Measurements from ENCODE around the gene SLC5A5.
"Not testable (repeated sequence)": the region's sequence is repeated elsewhere in the genome, so short reads cannot be mapped to it uniquely, and the experiment has no call there.

Gene SLC5A5

DNA sequence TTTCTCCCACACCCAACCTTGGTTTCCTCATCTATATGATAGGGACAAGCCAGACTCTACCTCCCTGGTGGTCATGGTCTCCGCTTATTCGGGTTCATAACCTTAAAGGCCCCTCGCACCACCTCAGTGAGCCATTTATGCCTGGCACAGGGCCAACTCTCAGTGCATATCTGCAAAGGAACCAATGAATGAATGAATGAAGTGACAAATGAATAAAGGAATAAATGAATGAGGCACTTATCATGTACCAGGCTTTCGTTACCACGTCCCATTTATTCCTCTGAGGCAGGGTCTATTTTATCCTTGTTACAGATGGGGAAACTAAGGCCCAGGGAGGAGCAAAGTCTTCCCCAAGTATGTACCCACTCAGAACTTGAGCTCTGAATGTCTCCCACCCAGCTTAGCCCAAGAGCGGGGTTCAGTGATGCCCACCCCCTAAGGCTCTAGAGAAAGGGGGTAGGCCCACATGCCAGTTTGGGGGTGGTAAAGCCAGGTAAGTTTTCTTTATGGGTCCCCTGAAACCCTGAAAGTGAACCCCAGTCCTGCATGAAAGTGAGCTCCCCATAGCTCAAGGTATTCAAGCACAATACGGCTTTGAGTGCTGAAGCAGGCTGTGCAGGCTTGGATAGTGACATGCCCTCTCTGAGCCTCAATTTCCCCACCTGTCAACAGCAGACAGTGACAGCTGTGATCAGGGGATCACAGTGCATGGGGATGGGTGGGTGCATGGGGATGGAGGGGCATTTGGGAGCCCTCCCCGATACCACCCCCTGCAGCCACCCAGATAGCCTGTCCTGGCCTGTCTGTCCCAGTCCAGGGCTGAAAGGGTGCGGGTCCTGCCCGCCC is 490 bp upstream of the SLC5A5 start:
- no peak for DNase-seq (ENCODE audit: low spot score)

DNA sequence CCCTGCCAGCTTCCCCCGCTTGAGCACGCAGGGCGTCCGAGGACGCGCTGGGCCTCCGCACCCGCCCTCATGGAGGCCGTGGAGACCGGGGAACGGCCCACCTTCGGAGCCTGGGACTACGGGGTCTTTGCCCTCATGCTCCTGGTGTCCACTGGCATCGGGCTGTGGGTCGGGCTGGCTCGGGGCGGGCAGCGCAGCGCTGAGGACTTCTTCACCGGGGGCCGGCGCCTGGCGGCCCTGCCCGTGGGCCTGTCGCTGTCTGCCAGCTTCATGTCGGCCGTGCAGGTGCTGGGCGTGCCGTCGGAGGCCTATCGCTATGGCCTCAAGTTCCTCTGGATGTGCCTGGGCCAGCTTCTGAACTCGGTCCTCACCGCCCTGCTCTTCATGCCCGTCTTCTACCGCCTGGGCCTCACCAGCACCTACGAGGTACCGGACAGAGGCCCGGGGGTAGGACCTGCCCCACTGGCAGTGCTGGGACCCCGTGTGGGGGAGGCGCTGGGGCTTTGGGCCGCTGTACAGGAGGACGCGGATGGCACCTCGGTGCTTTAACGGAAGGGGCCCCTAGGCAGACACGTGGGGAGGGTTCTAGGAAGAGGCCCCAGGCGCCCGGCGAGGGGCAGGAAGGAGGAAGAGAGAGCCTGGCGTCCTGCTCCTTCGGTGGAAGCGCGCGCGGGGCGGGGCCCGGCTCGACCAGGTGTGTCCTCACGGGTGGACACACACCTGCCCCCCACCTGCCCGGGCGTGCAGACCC is 681 bp downstream of the SLC5A5 start:
- DNase-seq (ENCODE audit: low spot score), result no peak

GRCh38 chr19:17873786-17874757 is 2.3 kb downstream of the SLC5A5 start:
- peak; percentile 72 for DNase-seq (ENCODE audit: low spot score)

DNA sequence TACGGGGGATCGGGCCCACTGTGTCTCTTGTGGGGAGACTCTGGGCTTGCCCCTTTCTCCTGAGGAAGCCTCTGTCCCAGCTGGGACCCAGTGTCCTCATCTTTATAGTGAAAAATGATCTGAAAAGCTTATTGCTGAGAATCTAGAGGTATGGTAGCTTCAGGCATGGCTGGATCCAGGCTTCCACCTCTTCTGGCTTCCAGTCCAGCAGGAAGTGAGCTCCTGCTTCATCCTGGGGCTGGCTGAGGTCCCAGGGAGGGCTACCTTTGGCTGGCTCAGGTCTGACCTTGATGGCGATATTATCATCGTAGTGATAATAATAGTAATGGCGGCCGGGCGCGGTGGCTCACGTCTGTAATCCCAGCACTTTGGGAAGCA is 3.0 kb downstream of the SLC5A5 start:
- no peak for DNase-seq (ENCODE audit: low spot score)

GRCh38 chr19:17877696-17878095 is 6.0 kb downstream of the SLC5A5 start:
- DNase-seq (ENCODE audit: low spot score), result no peak

DNA sequence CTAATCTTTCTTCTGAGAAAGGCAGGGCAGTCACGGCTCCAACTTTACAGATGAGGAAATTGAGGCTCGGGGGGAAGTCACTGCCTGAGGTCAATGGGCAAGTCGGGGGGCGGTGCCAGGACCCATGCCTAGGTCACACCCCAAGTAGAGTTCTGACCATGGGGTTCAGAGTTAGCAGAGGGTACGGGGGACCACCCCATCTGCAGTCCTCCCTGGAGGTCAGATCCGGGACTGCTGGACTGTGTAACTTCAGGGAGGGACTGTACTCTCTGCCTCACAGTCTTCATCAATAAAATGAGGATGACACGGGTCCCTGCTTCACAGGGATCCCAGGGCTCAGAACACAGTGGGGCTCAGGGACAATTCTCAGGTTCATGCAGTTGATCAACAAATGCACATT is 7.7 kb downstream of the SLC5A5 start:
- no peak for DNase-seq (ENCODE audit: low spot score)

DNA sequence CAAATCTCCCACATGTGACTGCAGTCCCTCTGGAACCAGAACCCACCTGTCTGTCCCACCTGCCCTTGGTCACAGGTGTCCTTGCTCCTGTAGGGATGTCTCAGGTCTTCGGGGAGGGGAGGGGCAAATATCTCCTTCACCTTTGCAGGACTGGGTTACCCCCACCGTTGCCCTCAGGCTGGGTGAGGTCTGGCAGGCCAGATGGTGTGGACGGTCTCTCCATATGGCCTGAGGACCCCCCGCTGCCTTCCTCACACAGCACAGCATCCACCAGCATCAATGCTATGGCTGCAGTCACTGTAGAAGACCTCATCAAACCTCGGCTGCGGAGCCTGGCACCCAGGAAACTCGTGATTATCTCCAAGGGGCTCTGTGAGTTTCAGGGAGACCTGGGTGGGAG is 10.0 kb downstream of the SLC5A5 start:
- DNase-seq (ENCODE audit: low spot score), result no peak

GRCh38 chr19:17883627-17884410 is 12.1 kb downstream of the SLC5A5 start:
- DNase-seq (ENCODE audit: low spot score), result no peak

DNA sequence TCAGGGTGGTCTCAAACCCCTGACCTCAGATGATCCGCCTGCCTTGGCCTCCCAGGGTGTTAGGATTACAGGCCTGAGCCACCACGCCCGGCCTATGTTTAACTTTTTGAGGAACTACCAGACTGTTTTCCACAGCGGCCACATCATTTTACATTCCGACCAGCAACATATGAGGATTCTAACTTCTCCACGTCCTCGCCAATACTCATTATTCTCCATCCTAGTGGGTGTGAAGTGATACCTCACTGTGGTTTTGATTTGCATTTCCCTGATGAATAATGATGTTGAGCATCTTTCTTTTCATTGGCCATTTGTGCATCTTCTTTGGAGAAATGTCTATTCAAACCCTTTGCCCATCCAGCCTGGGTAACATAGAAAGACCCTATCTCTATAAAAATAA is 14.8 kb downstream of the SLC5A5 start:
- no peak for DNase-seq (ENCODE audit: low spot score)

GRCh38 chr19:17887221-17887620 is 15.5 kb downstream of the SLC5A5 start:
- DNase-seq (ENCODE audit: low spot score), result not testable (repeated sequence)

DNA sequence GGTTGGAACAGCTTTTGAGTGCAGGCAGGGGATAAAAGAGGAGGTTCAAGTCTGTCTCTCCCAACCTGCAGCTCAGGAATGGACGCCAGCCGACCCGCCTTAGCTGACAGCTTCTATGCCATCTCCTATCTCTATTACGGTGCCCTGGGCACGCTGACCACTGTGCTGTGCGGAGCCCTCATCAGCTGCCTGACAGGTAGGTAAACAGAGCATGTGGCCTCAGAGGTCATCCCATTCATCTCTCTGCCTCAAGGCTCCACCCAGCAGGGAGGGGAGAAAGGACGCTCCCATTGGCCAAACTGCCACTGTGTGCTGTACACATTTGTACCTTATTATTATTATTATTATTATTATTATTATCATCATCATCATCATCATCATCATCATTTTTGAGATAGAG is 16.5 kb downstream of the SLC5A5 start:
- DNase-seq (ENCODE audit: low spot score), result no peak

DNA sequence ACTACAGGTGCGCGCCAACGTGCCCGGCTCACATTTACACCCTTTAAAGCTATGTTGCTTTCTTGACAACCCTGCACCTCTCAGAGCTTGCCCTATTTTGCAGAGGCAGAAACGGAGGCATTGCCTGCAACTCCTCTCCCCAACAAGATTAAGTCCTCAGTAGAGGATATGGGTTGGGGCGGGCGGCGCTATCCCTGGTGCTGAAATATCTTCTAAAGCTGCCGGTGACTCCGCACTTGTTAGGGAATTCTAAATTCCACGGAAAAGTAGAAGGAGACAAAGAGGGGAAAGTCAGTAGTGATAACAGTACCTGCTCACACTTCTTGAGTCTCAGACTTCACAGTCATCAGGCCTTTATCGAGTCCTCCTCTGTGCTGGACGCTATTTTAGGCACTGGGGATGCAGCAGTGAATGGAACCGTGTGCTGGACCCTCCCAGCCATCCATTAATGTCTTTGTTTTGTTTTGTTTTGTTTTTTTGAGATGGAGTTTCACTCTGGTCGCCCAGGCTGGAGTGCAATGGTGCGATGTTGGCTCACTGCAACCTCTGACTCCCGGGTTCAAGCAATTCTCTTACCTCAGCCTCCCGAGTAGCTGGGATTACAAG is 18.0 kb downstream of the SLC5A5 start:
- DNase-seq (ENCODE audit: low spot score), result peak; percentile 74

GRCh38 chr19:17893766-17894165 is 22.0 kb downstream of the SLC5A5 start:
- no peak for DNase-seq (ENCODE audit: low spot score)

DNA sequence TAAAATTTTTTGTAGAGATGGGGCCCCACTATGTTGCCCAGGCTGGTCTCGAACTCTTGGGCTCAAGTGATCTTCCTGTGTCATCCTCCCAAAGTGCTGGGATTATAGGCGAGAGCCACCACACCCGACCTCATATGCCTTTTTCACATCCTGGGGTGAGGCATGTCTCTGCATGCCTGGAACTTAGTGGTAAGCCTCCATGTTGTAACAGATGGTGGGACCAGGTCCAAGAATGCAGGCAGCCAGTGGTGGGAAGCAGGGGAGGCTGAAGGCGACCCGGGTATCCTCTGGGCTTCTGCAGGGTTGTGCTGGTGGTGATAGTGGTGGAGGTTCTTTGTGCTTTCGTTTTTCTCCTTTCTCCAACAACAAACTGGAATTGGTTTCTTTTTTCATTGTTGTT is 31.0 kb downstream of the SLC5A5 start:
- peak; percentile 40 for DNase-seq (ENCODE audit: low spot score)

GRCh38 chr19:17908244-17908643 is 36.5 kb downstream of the SLC5A5 start:
- DNase-seq (ENCODE audit: low spot score), result no peak

DNA sequence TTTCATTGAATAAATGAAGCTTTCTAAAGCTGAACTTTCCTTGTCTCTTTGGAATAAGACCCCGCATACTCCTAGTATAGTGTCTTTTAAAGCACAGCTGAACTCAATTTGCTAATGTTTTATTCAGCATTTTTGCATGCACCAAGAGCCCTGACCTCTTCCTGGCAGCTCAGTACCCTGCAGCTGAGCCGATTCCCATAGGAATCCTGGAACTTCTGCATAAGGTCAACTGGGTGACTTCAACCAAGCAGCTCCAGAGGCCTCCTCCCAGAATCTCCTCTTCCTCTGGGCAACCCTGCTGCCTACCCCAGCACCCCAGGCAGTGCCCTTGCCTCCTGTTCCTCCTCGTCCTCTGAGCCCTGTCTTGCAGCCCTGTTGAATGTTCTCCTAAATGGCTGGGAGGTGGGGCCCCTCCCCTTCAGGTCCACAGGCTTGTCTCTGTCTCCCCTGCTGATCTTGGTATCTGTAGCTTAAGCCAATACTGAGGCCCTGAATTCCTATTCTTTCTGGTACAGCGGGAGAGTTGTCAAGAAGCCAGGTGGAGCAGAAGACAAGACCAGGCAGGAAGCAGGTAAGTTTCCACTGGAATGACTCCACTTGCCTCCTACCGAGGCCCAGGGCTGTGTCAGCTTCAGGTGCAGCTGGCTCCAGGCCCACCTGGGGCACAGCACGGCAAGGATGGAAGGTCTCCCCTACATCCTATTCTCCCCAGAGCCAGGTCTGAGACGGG is 37.4 kb downstream of the SLC5A5 start:
- DNase-seq (ENCODE audit: low spot score), result no peak

- DNase-seq (ENCODE audit: low spot score), result no peak
These were observed 39.1 kb downstream of the SLC5A5 start for GRCh38 chr19:17910791-17911360.

GRCh38 chr19:17915940-17916593 is 44.3 kb downstream of the SLC5A5 start:
- no peak for DNase-seq (ENCODE audit: low spot score)

GRCh38 chr19:17918151-17918550 is 46.4 kb downstream of the SLC5A5 start:
- not testable (repeated sequence) for DNase-seq (ENCODE audit: low spot score)

Measured in AG08396 (cell line).